ENCODE results near the gene PHTF2.

GRCh38 chr7:77985974-77986339 is 187.4 kb downstream of the PHTF2 start:
- no peak for TF ChIP-seq CTCF (IDR thresholded peaks at IDR 0.05)
- TF ChIP-seq POLR2A (IDR thresholded peaks at IDR 0.05) = no peak

All from ovary (tissue), 3 donors.